ENCODE data around the gene MYO5A.
"Not testable (repeated sequence)": the region's sequence is repeated elsewhere in the genome, so short reads cannot be mapped to it uniquely, and the experiment has no call there.

MYO5A gene

DNA sequence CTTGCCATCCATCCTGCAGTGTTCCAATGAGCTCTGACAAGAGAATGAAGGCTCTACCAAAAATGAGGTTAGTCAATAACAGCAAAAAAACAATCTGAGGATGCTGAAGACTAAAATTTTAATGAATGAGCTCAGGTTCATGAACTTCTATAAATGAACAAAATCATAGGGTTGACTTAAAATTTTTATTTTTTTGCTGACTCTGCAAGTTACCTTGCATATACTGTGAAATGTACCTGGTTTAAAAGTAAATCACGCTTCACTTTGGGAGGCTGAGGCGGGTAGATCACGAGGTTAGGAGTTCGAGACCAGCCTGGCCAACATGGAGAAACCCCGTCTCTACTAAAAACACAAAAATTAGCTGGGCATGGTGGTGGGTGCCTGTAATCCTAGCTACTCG is 85.5 kb downstream of the MYO5A start:
- 96 to 97% methylated on average over 6 of the region's 6 CpGs for WGBS, 2 experiments
- H3K36me3 ChIP-seq (ENCODE audit: control insufficient read depth, insufficient read depth, low read length); H3K4me3 ChIP-seq (ENCODE audit: insufficient read depth, low read depth, low read length); H3K4me1 ChIP-seq (ENCODE audit: control insufficient read depth, insufficient read depth, low read length); H3K27ac ChIP-seq (ENCODE audit: insufficient read depth, low read depth, low read length, poor library complexity, severe bottlenecking); H3K9me3 ChIP-seq (ENCODE audit: control insufficient read depth, low read length); H3K27me3 ChIP-seq (ENCODE audit: control insufficient read depth, insufficient read depth, low read length, poor library complexity, severe bottlenecking): not testable (repeated sequence)

- no peaks in the 10 kb centered on the region for H3K36me3 ChIP-seq (ENCODE audit: control insufficient read depth, insufficient read depth, low read length)
- no peak overlapping the region for H3K4me3 ChIP-seq (ENCODE audit: insufficient read depth, low read depth, low read length)
- H3K9me3 ChIP-seq (ENCODE audit: control insufficient read depth, low read length), result no peaks in the 10 kb centered on the region
- no peak overlapping the region for H3K27ac ChIP-seq (ENCODE audit: insufficient read depth, low read depth, low read length, poor library complexity, severe bottlenecking)
- no peaks in the 10 kb centered on the region for H3K27me3 ChIP-seq (ENCODE audit: control insufficient read depth, insufficient read depth, low read length, poor library complexity, severe bottlenecking)
- no peaks in the 10 kb centered on the region for H3K4me1 ChIP-seq (ENCODE audit: control insufficient read depth, insufficient read depth, low read length)
- 97 to 100% methylated on average over 1 to 2 of the region's 2 CpGs for WGBS, 2 experiments
Observed at GRCh38 chr15:52441841-52442240, 86.8 kb downstream of the MYO5A start.

DNA sequence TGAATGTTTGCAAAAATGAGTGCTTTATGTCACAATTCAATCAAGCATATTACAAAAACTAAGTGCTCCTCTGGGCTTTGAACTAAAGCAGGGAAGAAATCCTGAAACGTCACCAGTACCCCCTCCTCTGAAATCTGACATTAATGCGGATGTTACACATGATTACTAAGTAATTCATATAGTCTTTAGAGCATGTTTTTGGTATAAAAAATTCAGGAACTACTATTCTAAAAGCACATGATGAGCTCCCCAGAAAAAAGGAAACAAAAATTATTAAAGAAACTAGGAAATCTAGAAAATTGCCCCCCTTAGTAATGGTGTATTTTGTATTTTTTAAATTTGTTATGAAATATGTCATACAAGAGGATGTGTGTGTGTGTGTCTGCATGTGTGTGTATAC is 87.7 kb downstream of the MYO5A start:
- Histone ChIP-seq H3K4me1 (ENCODE audit: control insufficient read depth, insufficient read depth, low read length) (no peaks in the 10 kb centered on the region), H3K9me3 (ENCODE audit: control insufficient read depth, low read length) (no peaks in the 10 kb centered on the region), H3K27ac (ENCODE audit: insufficient read depth, low read depth, low read length, poor library complexity, severe bottlenecking) (no peak overlapping the region), H3K36me3 (ENCODE audit: control insufficient read depth, insufficient read depth, low read length) (no peaks in the 10 kb centered on the region), H3K4me3 (ENCODE audit: insufficient read depth, low read depth, low read length) (no peak overlapping the region), H3K27me3 (ENCODE audit: control insufficient read depth, insufficient read depth, low read length, poor library complexity, severe bottlenecking) (no peaks in the 10 kb centered on the region)
- WGBS, 2 experiments, result 100% methylated on average over 1 to 2 of the region's 2 CpGs

DNA sequence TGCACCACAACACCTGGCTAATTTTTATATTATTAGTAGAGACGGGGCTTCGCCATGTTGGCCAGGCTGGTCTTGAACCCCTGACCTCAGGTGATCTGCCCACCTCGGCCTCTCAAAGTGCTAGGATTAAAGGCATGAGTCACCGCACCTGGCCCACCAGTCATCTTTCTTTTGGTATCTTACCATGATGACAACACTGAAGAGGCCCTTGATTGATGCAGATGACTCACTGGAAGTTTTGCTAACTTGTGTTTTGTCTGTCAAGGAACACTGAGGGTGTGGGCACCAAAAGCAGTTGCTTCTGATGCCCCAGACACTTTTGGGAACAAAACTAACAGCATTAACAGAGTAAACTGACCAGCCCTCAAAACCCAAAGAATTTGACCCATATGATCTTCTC is 88.3 kb downstream of the MYO5A start:
- H3K27ac ChIP-seq (ENCODE audit: insufficient read depth, low read depth, low read length, poor library complexity, severe bottlenecking), result no peak overlapping the region
- no peaks in the 10 kb centered on the region for H3K36me3 ChIP-seq (ENCODE audit: control insufficient read depth, insufficient read depth, low read length)
- 88 to 94% methylated on average over 4 of the region's 4 CpGs for WGBS, 2 experiments
- no peaks in the 10 kb centered on the region for H3K27me3 ChIP-seq (ENCODE audit: control insufficient read depth, insufficient read depth, low read length, poor library complexity, severe bottlenecking)
- H3K4me3 ChIP-seq (ENCODE audit: insufficient read depth, low read depth, low read length), result no peak overlapping the region
- H3K4me1 ChIP-seq (ENCODE audit: control insufficient read depth, insufficient read depth, low read length), result no peaks in the 10 kb centered on the region
- no peaks in the 10 kb centered on the region for H3K9me3 ChIP-seq (ENCODE audit: control insufficient read depth, low read length)

DNA sequence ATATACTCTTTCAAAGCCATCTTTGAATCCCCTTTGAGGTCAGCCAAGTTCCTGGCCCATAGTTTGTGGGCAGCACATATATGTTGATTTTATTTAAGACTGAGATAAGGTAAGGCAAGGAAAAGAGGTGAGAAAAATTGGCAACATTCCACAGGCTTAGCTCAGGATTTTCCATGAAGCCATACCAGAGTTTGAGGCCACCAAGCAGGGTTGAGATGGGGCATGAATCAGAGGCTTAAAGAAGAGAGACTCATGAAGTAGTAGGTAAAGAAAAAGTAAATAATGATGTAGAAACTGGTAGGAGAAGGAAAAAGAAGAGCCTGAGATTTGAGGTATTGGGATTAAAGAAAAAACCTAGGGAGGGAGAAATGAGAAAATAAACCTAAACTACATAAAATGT is 89.2 kb downstream of the MYO5A start:
- no peak overlapping the region for H3K4me3 ChIP-seq (ENCODE audit: insufficient read depth, low read depth, low read length)
- H3K4me1 ChIP-seq (ENCODE audit: control insufficient read depth, insufficient read depth, low read length), result no peaks in the 10 kb centered on the region
- H3K9me3 ChIP-seq (ENCODE audit: control insufficient read depth, low read length), result no peaks in the 10 kb centered on the region
- no peaks in the 10 kb centered on the region for H3K36me3 ChIP-seq (ENCODE audit: control insufficient read depth, insufficient read depth, low read length)
- H3K27ac ChIP-seq (ENCODE audit: insufficient read depth, low read depth, low read length, poor library complexity, severe bottlenecking), result no peak overlapping the region
- no peaks in the 10 kb centered on the region for H3K27me3 ChIP-seq (ENCODE audit: control insufficient read depth, insufficient read depth, low read length, poor library complexity, severe bottlenecking)

DNA sequence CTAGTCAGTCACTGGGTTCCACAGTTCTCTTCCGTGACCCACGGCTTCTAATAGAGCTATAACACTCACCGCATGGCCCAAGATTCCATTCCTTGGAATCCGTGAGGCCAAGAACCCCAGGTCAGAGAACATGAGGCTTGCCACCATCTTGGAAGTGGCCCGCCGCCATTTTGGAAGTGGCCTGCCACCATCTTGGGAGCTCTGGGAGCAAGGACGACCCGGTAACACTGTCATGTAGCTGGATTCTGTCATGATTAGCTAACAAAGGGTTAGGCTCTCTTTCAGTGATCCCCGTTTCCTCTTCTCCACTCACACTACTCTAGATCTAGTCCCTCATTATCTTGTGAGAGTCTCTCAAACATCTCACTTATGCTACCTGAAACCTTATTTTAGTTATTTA is 89.6 kb downstream of the MYO5A start:
- H3K4me3 ChIP-seq (ENCODE audit: insufficient read depth, low read depth, low read length); H3K27me3 ChIP-seq (ENCODE audit: control insufficient read depth, insufficient read depth, low read length, poor library complexity, severe bottlenecking); H3K4me1 ChIP-seq (ENCODE audit: control insufficient read depth, insufficient read depth, low read length); H3K27ac ChIP-seq (ENCODE audit: insufficient read depth, low read depth, low read length, poor library complexity, severe bottlenecking); H3K36me3 ChIP-seq (ENCODE audit: control insufficient read depth, insufficient read depth, low read length); H3K9me3 ChIP-seq (ENCODE audit: control insufficient read depth, low read length): not testable (repeated sequence)
- 94 to 95% methylated on average over 9 of the region's 9 CpGs for WGBS, 2 experiments

GRCh38 chr15:52438047-52438446 is 90.6 kb downstream of the MYO5A start:
- Histone ChIP-seq H3K27ac (ENCODE audit: insufficient read depth, low read depth, low read length, poor library complexity, severe bottlenecking) (no peak overlapping the region), H3K4me1 (ENCODE audit: control insufficient read depth, insufficient read depth, low read length) (no peaks in the 10 kb centered on the region), H3K36me3 (ENCODE audit: control insufficient read depth, insufficient read depth, low read length) (no peaks in the 10 kb centered on the region), H3K4me3 (ENCODE audit: insufficient read depth, low read depth, low read length) (no peak overlapping the region), H3K27me3 (ENCODE audit: control insufficient read depth, insufficient read depth, low read length, poor library complexity, severe bottlenecking) (no peaks in the 10 kb centered on the region), H3K9me3 (ENCODE audit: control insufficient read depth, low read length) (no peaks in the 10 kb centered on the region)
- WGBS, 2 experiments, result 89 to 93% methylated on average over 4 of the region's 4 CpGs

GRCh38 chr15:52437646-52438045 is 91.0 kb downstream of the MYO5A start:
- Histone ChIP-seq H3K36me3 (ENCODE audit: control insufficient read depth, insufficient read depth, low read length) (no peaks in the 10 kb centered on the region), H3K4me1 (ENCODE audit: control insufficient read depth, insufficient read depth, low read length) (no peaks in the 10 kb centered on the region), H3K4me3 (ENCODE audit: insufficient read depth, low read depth, low read length) (no peak overlapping the region), H3K9me3 (ENCODE audit: control insufficient read depth, low read length) (no peaks in the 10 kb centered on the region), H3K27me3 (ENCODE audit: control insufficient read depth, insufficient read depth, low read length, poor library complexity, severe bottlenecking) (no peaks in the 10 kb centered on the region), H3K27ac (ENCODE audit: insufficient read depth, low read depth, low read length, poor library complexity, severe bottlenecking) (no peak overlapping the region)

DNA sequence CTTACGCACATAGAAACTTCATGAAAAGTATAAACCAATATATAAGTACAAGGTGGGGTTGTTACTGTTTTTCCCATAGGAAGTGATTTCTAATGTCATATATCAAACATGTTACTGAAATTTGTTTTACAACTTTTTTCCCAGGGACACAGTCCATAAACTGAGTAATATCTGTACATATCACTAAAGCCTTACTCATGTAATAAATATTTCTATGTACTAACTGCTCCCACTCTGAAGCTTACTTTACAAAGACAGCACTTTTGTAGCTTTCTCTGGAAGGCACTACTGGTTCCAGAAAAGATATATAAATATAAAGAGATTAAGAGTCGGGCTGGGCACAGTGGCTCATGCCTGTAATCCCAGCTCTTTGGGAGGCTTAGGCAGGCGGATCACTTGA is 91.7 kb downstream of the MYO5A start:
- no peak overlapping the region for H3K4me3 ChIP-seq (ENCODE audit: insufficient read depth, low read depth, low read length)
- H3K27ac ChIP-seq (ENCODE audit: insufficient read depth, low read depth, low read length, poor library complexity, severe bottlenecking), result no peak overlapping the region
- H3K4me1 ChIP-seq (ENCODE audit: control insufficient read depth, insufficient read depth, low read length), result no peaks in the 10 kb centered on the region
- H3K36me3 ChIP-seq (ENCODE audit: control insufficient read depth, insufficient read depth, low read length), result no peaks in the 10 kb centered on the region
- WGBS, 2 experiments, result 93 to 94% methylated on average over 2 of the region's 3 CpGs
- H3K27me3 ChIP-seq (ENCODE audit: control insufficient read depth, insufficient read depth, low read length, poor library complexity, severe bottlenecking), result no peaks in the 10 kb centered on the region
- H3K9me3 ChIP-seq (ENCODE audit: control insufficient read depth, low read length), result no peaks in the 10 kb centered on the region

GRCh38 chr15:52434885-52435284 is 93.8 kb downstream of the MYO5A start:
- no peaks in the 10 kb centered on the region for H3K9me3 ChIP-seq (ENCODE audit: control insufficient read depth, low read length)
- no peaks in the 10 kb centered on the region for H3K36me3 ChIP-seq (ENCODE audit: control insufficient read depth, insufficient read depth, low read length)
- no peaks in the 10 kb centered on the region for H3K4me1 ChIP-seq (ENCODE audit: control insufficient read depth, insufficient read depth, low read length)
- WGBS, 2 experiments, result 94 to 96% methylated on average over 3 of the region's 3 CpGs
- no peak overlapping the region for H3K4me3 ChIP-seq (ENCODE audit: insufficient read depth, low read depth, low read length)
- no peaks in the 10 kb centered on the region for H3K27me3 ChIP-seq (ENCODE audit: control insufficient read depth, insufficient read depth, low read length, poor library complexity, severe bottlenecking)
- no peak overlapping the region for H3K27ac ChIP-seq (ENCODE audit: insufficient read depth, low read depth, low read length, poor library complexity, severe bottlenecking)

DNA sequence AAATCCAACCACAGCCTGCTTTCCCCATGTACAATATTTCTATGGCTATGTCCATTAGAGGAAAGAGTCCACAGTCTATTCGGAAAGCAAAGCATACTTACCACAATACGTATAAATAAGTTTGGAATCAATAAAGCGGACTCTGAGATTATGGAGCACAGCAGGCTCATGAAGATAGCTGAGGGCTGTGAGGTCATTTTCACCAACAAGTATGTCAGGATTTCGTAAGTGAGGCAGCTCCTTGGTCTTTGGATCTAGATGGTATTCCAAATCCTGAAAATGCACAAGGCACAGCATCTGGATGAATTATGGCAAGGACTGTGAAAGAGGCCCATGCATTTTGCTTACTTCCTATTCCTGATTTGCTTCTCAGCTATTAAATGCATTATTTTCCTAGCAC is 100.4 kb downstream of the MYO5A start:
- Histone ChIP-seq H3K27ac (ENCODE audit: insufficient read depth, low read depth, low read length, poor library complexity, severe bottlenecking) (no peak overlapping the region), H3K36me3 (ENCODE audit: control insufficient read depth, insufficient read depth, low read length) (no peaks in the 10 kb centered on the region), H3K9me3 (ENCODE audit: control insufficient read depth, low read length) (no peaks in the 10 kb centered on the region), H3K4me3 (ENCODE audit: insufficient read depth, low read depth, low read length) (no peak overlapping the region), H3K4me1 (ENCODE audit: control insufficient read depth, insufficient read depth, low read length) (no peaks in the 10 kb centered on the region), H3K27me3 (ENCODE audit: control insufficient read depth, insufficient read depth, low read length, poor library complexity, severe bottlenecking) (no peaks in the 10 kb centered on the region)
- WGBS, 2 experiments, result 95 to 97% methylated on average over 4 of the region's 4 CpGs
